Stimulated activated CD8-positive, alpha-beta memory T cell treated with anti-CD3 and anti-CD28 coated beads, Interleukin-15, amount 100 ng/mL, for 24 hours (primary cell): ENCODE results near the gene NT5C3A.
"Not testable (repeated sequence)": the region's sequence is repeated elsewhere in the genome, so short reads cannot be mapped to it uniquely, and the experiment has no call there.

ENCODE experiments used
- DNase-seq: peaks from one replicate; pipeline ENCODE4 v3.0.0-alpha.2; 2020; ENCODE audit warnings: low read depth

NT5C3A gene

GRCh38 chr7:32979902-32980301 is 82.7 kb downstream of the NT5C3A start:
- DNase-seq, result not testable (repeated sequence)

- DNase-seq, result not testable (repeated sequence)
Observed at GRCh38 chr7:32979246-32979645, 83.3 kb downstream of the NT5C3A start.

- not testable (repeated sequence) for DNase-seq
Observed at GRCh38 chr7:32977159-32977558, 85.4 kb downstream of the NT5C3A start.

- not testable (repeated sequence) for DNase-seq
Observed at GRCh38 chr7:32971967-32972366, 90.6 kb downstream of the NT5C3A start.

GRCh38 chr7:32967268-32967582 is 95.4 kb downstream of the NT5C3A start:
- DNase-seq, result not testable (repeated sequence)

GRCh38 chr7:32966489-32967267 is 95.9 kb downstream of the NT5C3A start:
- DNase-seq, result not testable (repeated sequence)

- not testable (repeated sequence) for DNase-seq
Observed at GRCh38 chr7:32964461-32965159, 98.0 kb downstream of the NT5C3A start.
